Erythroblast (primary cell): ENCODE data around the gene GDPD3.

Experiments used
- GATA1 ChIP-seq: IDR thresholded peaks from 2 replicates; pipeline ENCODE4 v1.6.1; 2011; ENCODE audit warnings: low read depth, mild to moderate bottlenecking, control low read depth, low read length, moderate library complexity
- POLR2A ChIP-seq: IDR thresholded peaks from 2 replicates; pipeline ENCODE4 v1.6.1; 2011; ENCODE audit warnings: mild to moderate bottlenecking, low read length

- TF ChIP-seq POLR2A (no peak), GATA1 (no peak)
These were observed 5.1 kb downstream of the GDPD3 start for GRCh38 chr16:30108059-30108850.
